DMS153 (cell line): ENCODE measurements around the gene DNAH10.

ENCODE experiments used
- DNase-seq: peaks from one replicate; lab custom pipeline; 2025; lab: John Stamatoyannopoulos, UW

The DNAH10 gene

GRCh38 chr12:123761841-123762714 lies at the start of gene DNAH10:
DNAH10 (plus strand) TSS chr12:123762301; CDS start chr12:123762337, 36 bp downstream.
- DNase-seq = peak; percentile 26

GRCh38 chr12:123712780-123713319 lies 49.3 kb upstream of the DNAH10 start:
- no peak for DNase-seq

GRCh38 chr12:123713398-123713797 lies 48.7 kb upstream of the DNAH10 start:
- no peak for DNase-seq

- DNase-seq = no peak
These were observed 48.1 kb upstream of the DNAH10 start for GRCh38 chr12:123713823-123714585.

- no peak for DNase-seq
These were observed 46.9 kb upstream of the DNAH10 start for GRCh38 chr12:123715195-123715594.

- no peak for DNase-seq
These were observed 44.8 kb upstream of the DNAH10 start for GRCh38 chr12:123717350-123717749.

- no peak for DNase-seq
These were observed 41.8 kb upstream of the DNAH10 start for GRCh38 chr12:123720141-123720814.

GRCh38 chr12:123721245-123721644 lies 40.9 kb upstream of the DNAH10 start:
- DNase-seq = no peak

GRCh38 chr12:123723011-123723410 lies 39.1 kb upstream of the DNAH10 start:
- no peak for DNase-seq

- DNase-seq = no peak
These were observed 38.3 kb upstream of the DNAH10 start for GRCh38 chr12:123723765-123724164.

GRCh38 chr12:123726244-123726643 lies 35.9 kb upstream of the DNAH10 start:
- DNase-seq = no peak

- DNase-seq = no peak
These were observed 35.1 kb upstream of the DNAH10 start for GRCh38 chr12:123726962-123727361.

GRCh38 chr12:123727878-123728277 lies 34.2 kb upstream of the DNAH10 start:
- no peak for DNase-seq

GRCh38 chr12:123731596-123731995 lies 30.5 kb upstream of the DNAH10 start:
- DNase-seq = no peak

GRCh38 chr12:123732251-123732650 lies 29.9 kb upstream of the DNAH10 start:
- no peak for DNase-seq

GRCh38 chr12:123733229-123733628 lies 28.9 kb upstream of the DNAH10 start:
- DNase-seq = no peak

- no peak for DNase-seq
These were observed 27.8 kb upstream of the DNAH10 start for GRCh38 chr12:123734268-123734667.

GRCh38 chr12:123741937-123742572 lies 20.0 kb upstream of the DNAH10 start:
- no peak for DNase-seq

GRCh38 chr12:123743002-123743401 lies 19.1 kb upstream of the DNAH10 start:
- DNase-seq = no peak

GRCh38 chr12:123744836-123745235 lies 17.3 kb upstream of the DNAH10 start:
- DNase-seq = no peak

- DNase-seq = no peak
These were observed 14.8 kb upstream of the DNAH10 start for GRCh38 chr12:123747309-123747708.

GRCh38 chr12:123748161-123748560 lies 13.9 kb upstream of the DNAH10 start:
- DNase-seq = no peak
